ENCODE data around the gene FAM25G. TPM values are rescaled to one million over a fixed set of nuclear protein-coding genes. Genes with fewer than 3 reads are reported as not detected.

The FAM25G gene
- total and polyA plus RNA-seq, 2 of the 4 experiments (the other 2 are of a cell fraction): not detected

- ChIA-PET CTCF (no interaction called here), POLR2A (ENCODE audit: unreplicated experiment) (no interaction called here)
- Histone ChIP-seq H3K4me2 (ENCODE audit: low read depth, low read length) (no peak overlapping the region), H3K18ac (ENCODE audit: low read depth, low read length) (no peak overlapping the region), H3K79me1 (ENCODE audit: low read depth in 1 of 2, low read length in 2 of 2) (no peaks in the 10 kb centered on the region), H3K27ac (ENCODE audit: insufficient read depth, low read length) (no peak overlapping the region), H3K4ac (ENCODE audit: low read depth, low read length) (no peak overlapping the region), H3K9me3 (ENCODE audit: control insufficient read depth, insufficient read depth, low read length) (peaks cover 5% of the 10 kb centered on the region), H3K23ac (ENCODE audit: low read depth, low read length) (no peak overlapping the region), H2BK15ac (ENCODE audit: low read depth, low read length) (no peak overlapping the region), H2AK5ac (ENCODE audit: low read depth, low read length) (no peak overlapping the region), H2AFZ (replicated peaks; ENCODE audit: low read length, poor library complexity) (no peak overlapping the region), H2BK20ac (ENCODE audit: low read depth, low read length) (no peak overlapping the region), H3K4me1 (ENCODE audit: control insufficient read depth, insufficient read depth, low read length) (no peaks in the 10 kb centered on the region), H3K9me1 (ENCODE audit: insufficient read depth, low read length) (no peaks in the 10 kb centered on the region), H3K14ac (replicated peaks; ENCODE audit: low read depth, low read length) (no peak overlapping the region), H4K5ac (ENCODE audit: low read depth, low read length) (no peak overlapping the region), H2BK120ac (ENCODE audit: low read depth, low read length) (no peak overlapping the region), H3K4me3 (ENCODE audit: insufficient read depth, low read depth, low read length) (no peak overlapping the region), H3K36me3 (ENCODE audit: control insufficient read depth, insufficient read depth, low read length) (no peaks in the 10 kb centered on the region), H3K27me3 (ENCODE audit: control insufficient read depth, insufficient read depth, low read length) (peaks cover 34% of the 10 kb centered on the region), H3K56ac (ENCODE audit: extremely low read depth, insufficient read depth, low read length) (no peak overlapping the region), H2BK5ac (ENCODE audit: low read depth, low read length, poor library complexity, severe bottlenecking) (no peak overlapping the region), H4K8ac (ENCODE audit: low read depth in 2 of 2, low read length in 2 of 2) (no peak overlapping the region), H3K9ac (ENCODE audit: low read depth, low read length) (no peak overlapping the region), H4K20me1 (ENCODE audit: insufficient read depth, low read length) (no peaks in the 10 kb centered on the region), H4K91ac (ENCODE audit: insufficient read depth, low read depth, low read length) (no peak overlapping the region), H2AK9ac (replicated peaks; ENCODE audit: low read depth, low read length, poor library complexity) (no peak overlapping the region)
- dilution Hi-C loops (cut with HindIII; ENCODE audit: low sequenced_read_pairs, unreplicated experiment) (no loop called here), intact Hi-C loops (cut with micrococcal nuclease) (no loop called here), in situ Hi-C loops (cut with MboI; ENCODE audit: low sequenced_read_pairs) (no loop called here)
- no peak for DNase-seq
- WGBS, 2 experiments (ENCODE audit: extremely low coverage in 2 of 2, insufficient read length in 1 of 2): 60% methylated on average over 2 of the region's 4 CpGs; no CpG with 5 or more reads in 1 of the 2 experiments
- no TSS peak for BruUV-seq (replicated peaks)
- no peak for TF ChIP-seq MAZ (IDR thresholded peaks at IDR 0.05; ENCODE audit: borderline replicate concordance, low read depth, low read length)
- 0 out of 2 replicates have a peak, but pooled peaks have one; percentile 5 for TF ChIP-seq CTCF (conservative IDR thresholded peaks at IDR 0.05; ENCODE audit: low read depth, low read length)
- no peak for ATAC-seq (ENCODE audit: low read depth)
Measured at GRCh38 chr10:47440207-47440606, 51.3 kb downstream of the FAM25G start.

Data from IMR-90 (cell line).